Nephron progenitor cell (in vitro differentiated cells): ENCODE data around the gene NRXN2.
A peak's percentile ranks its signal among the peaks of the same experiment; 100 is the strongest.

Experiments used
- DNase-seq: peaks from one replicate; pipeline ENCODE4 v3.0.0; 2021
- H3K27ac Mint-ChIP-seq: 2 replicates; pipeline ENCODE4 v1.8.0; 2021; ENCODE audit warnings: mild to moderate bottlenecking, moderate library complexity, mixed read lengths
- H3K27me3 Mint-ChIP-seq: 2 replicates; pipeline ENCODE4 v1.8.0; 2021; ENCODE audit warnings: mild to moderate bottlenecking, low read depth, mixed read lengths; ENCODE audit not compliant: poor library complexity
- H3K36me3 Mint-ChIP-seq: 2 replicates; pipeline ENCODE4 v1.8.0; 2021; ENCODE audit warnings: low read depth, mixed read lengths
- H3K4me1 Mint-ChIP-seq: 2 replicates; pipeline ENCODE4 v1.8.0; 2021; ENCODE audit warnings: mixed read lengths
- H3K4me3 Mint-ChIP-seq: 2 replicates; pipeline ENCODE4 v1.8.0; 2021; ENCODE audit warnings: mild to moderate bottlenecking, moderate library complexity, mixed read lengths
- H3K9me3 Mint-ChIP-seq: 2 replicates; pipeline ENCODE4 v1.8.0; 2021; ENCODE audit warnings: mild to moderate bottlenecking, moderate library complexity, mixed read lengths
- CTCF ChIP-seq: fragments of 200-600 bp; sonication (generic); IDR thresholded peaks from 2 replicates; pipeline ENCODE4 v1.5.0; 2021; ENCODE audit warnings: antibody characterized with exemption

NRXN2 gene

GRCh38 chr11:64742889-64743590 is 20.0 kb upstream of the NRXN2 start:
- Mint-ChIP-seq H3K27me3 (peaks cover 86% of the 10 kb centered on the region), H3K4me1 (peaks cover 15% of the 10 kb centered on the region), H3K27ac (no peak overlapping the region), H3K9me3 (no peaks in the 10 kb centered on the region), H3K4me3 (no peak overlapping the region), H3K36me3 (peaks cover 1% of the 10 kb centered on the region)
- TF ChIP-seq CTCF: peak; percentile 82
- DNase-seq: peak; percentile 75

GRCh38 chr11:64742087-64742888 is 19.3 kb upstream of the NRXN2 start:
- TF ChIP-seq CTCF: no peak
- Mint-ChIP-seq H3K27me3 (peaks cover 84% of the 10 kb centered on the region), H3K4me3 (peak overlapping the region; percentile 52), H3K9me3 (no peaks in the 10 kb centered on the region), H3K27ac (no peak overlapping the region), H3K36me3 (no peaks in the 10 kb centered on the region), H3K4me1 (peaks cover 13% of the 10 kb centered on the region)
- DNase-seq: peak; percentile 43

GRCh38 chr11:64741375-64742086 is 18.5 kb upstream of the NRXN2 start:
- Mint-ChIP-seq H3K36me3 (no peaks in the 10 kb centered on the region), H3K9me3 (no peaks in the 10 kb centered on the region), H3K27me3 (peaks cover 81% of the 10 kb centered on the region), H3K4me1 (peaks cover 17% of the 10 kb centered on the region), H3K27ac (no peak overlapping the region), H3K4me3 (peak overlapping the region; percentile 52)
- TF ChIP-seq CTCF: no peak
- DNase-seq: no peak

GRCh38 chr11:64739871-64740270 is 16.9 kb upstream of the NRXN2 start:
- Mint-ChIP-seq H3K27ac (no peak overlapping the region), H3K4me3 (no peak overlapping the region), H3K4me1 (peaks cover 26% of the 10 kb centered on the region), H3K36me3 (no peaks in the 10 kb centered on the region), H3K9me3 (no peaks in the 10 kb centered on the region), H3K27me3 (peaks cover 72% of the 10 kb centered on the region)
- no peak for DNase-seq
- no peak for TF ChIP-seq CTCF

- H3K27ac Mint-ChIP-seq: no peak overlapping the region
- H3K4me1 Mint-ChIP-seq: peaks cover 27% of the 10 kb centered on the region
- no peak overlapping the region for H3K4me3 Mint-ChIP-seq
- H3K36me3 Mint-ChIP-seq: no peaks in the 10 kb centered on the region
- TF ChIP-seq CTCF: no peak
- H3K9me3 Mint-ChIP-seq: no peaks in the 10 kb centered on the region
- DNase-seq: no peak
- H3K27me3 Mint-ChIP-seq: peaks cover 61% of the 10 kb centered on the region
Measured at GRCh38 chr11:64736654-64737053, 13.7 kb upstream of the NRXN2 start.
